Adrenal gland (tissue), 12 donors: ENCODE measurements around the gene FAM20A. TPM values are rescaled to one million over a fixed set of nuclear protein-coding genes. Genes with fewer than 3 reads are reported as not detected.

Experiments
- DNase-seq, 7 donors: peaks; one replicate each; pipeline ENCODE4 v3.0.0-alpha.2; 2019 to 2020
- H3K27ac ChIP-seq, 5 donors: fragments of 200-600 bp; sonication (generic) in 4 of 5; 1 replicate in 3 of 5; 2 replicates in 2 of 5; pipeline versions ENCODE4 v1.5.1 to v1.8.0; 2016 to 2020; ENCODE audit warnings: mild to moderate bottlenecking in 1 of 5
- H3K27me3 ChIP-seq: fragments of 200-600 bp; 2 replicates; pipeline ENCODE4 v1.8.0; 2021
- H3K36me3 ChIP-seq, 2 donors: fragments of 200-600 bp; replicated peaks in 1 of 2; 1 replicate in 1 of 2; 2 replicates in 1 of 2; pipeline versions ENCODE4 v1.5.1 to v1.8.0; 2018 to 2022
- H3K4me1 ChIP-seq, 2 donors: fragments of 200-600 bp; replicated peaks in 1 of 2; 1 replicate in 1 of 2; 2 replicates in 1 of 2; pipeline versions ENCODE4 v1.5.1 to v1.8.0; 2018 to 2021
- H3K4me3 ChIP-seq, 4 donors: fragments of 200-600 bp; sonication (generic) in 3 of 4; one replicate each; pipeline ENCODE4 v1.5.1; 2016 to 2018
- H3K9me3 ChIP-seq, 3 donors: fragments of 200-600 bp; sonication (generic) in 1 of 3; replicated peaks in 1 of 3; 1 replicate in 2 of 3; 2 replicates in 1 of 3; pipeline versions ENCODE4 v1.5.1 to v1.8.0; 2016 to 2021
- CTCF ChIP-seq, 6 experiments: fragments of 450-650 bp in 4 of 6; fragments of 200-600 bp in 2 of 6; sonication (generic) in 1 of 6; IDR thresholded peaks; 1 replicate in 5 of 6; 2 replicates in 1 of 6; pipeline versions ENCODE4 v1.5.1 to v1.8.0; 2016 to 2021; ENCODE audit warnings: antibody characterized with exemption in 6 of 6, mild to moderate bottlenecking in 2 of 6, moderate library complexity in 1 of 6
- POLR2A ChIP-seq, 2 donors: fragments of 450-650 bp; IDR thresholded peaks; one replicate each; pipeline ENCODE4 v1.6.1; 2017; ENCODE audit warnings: antibody characterized with exemption in 2 of 2, mild to moderate bottlenecking in 2 of 2, moderate library complexity in 1 of 2
- WGBS, 4 donors: extraction: QIAGEN DNeasy Blood & Tissue Kit in 2 of 4; methylation state at CpG; one replicate each; pipeline versions ENCODE4 v1.1.5 to v1.1.7; 2013 to 2017; 5-methylcytosine and 5-hydroxymethylcytosine counted together
- intact Hi-C, 2 donors: fragments of 100-400 bp; cut with DNase I; formaldehyde crosslinking; loops; one replicate each; pipeline versions ENCODE4 v1.14.1 to v1.15.0; 2022 to 2023
- polyA plus RNA-seq, 3 donors: library from polyadenylated mRNA; stranded (reverse); fragments of 200-250 nt in 2 of 3; fragments of 350-450 nt in 1 of 3; fragmentation: Illumina TruSeq in 1 of 3; extraction: RNeasy Lipid Tissue Mini Kit (QIAGEN cat#74804) in 1 of 3; gene quantifications; one replicate each; pipeline ENCODE4 v1.2.3, GENCODE V29; 2013 to 2014
- total RNA-seq, 9 donors: library from RNA; depleted of rRNA in 4 of 9; stranded (reverse); fragments of >200 nt in 4 of 9; fragments of 120-200 nt in 1 of 9; fragmentation: NEBNext Ultra II Directional in 1 of 9; extraction: Animal tissue kit (Norgen Biotek cat#: 25700) in 1 of 9; gene quantifications; one replicate each; pipeline versions ENCODE4 v1.1.0 to v1.2.4, GENCODE V29; 2013 to 2023
- donor health status: healthy with polysubstance abuse.
- donor health status: Bipolar disorder and iron deficiency.
- donor health status: DM: yes; HTN: yes; CAD: no.
- donor health status: DM: no; HTN: no; CAD: no.
- donor health status: DM: no; HTN: no; CAD: no.
- donor health status: DM: yes; HTN: yes; CAD: no.

The FAM20A gene
- total and polyA plus RNA-seq, 12 donors: 0.67 to 25.9 (median 8.1) TPM

DNA sequence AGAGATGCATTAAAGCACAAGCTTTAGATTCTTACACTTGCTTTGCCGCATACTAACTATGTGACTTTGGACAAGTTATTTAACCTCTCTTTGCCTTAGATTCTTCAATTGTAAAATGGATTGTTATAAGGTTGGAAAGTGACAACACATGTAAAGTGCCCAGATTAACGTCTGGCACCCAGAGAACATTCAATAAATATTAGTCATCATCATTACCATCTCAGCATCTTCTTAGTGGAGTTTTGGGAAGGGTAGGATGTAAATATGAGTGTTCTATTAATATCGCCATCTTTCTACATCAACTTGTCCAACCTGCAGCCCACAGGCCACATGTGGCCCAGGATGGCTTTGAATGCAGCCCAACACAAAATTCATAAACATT is 27.4 kb upstream of the FAM20A start:
- H3K4me1 ChIP-seq: no peaks in the 10 kb centered on the region
- H3K27ac ChIP-seq: no peak overlapping the region
- no peak for DNase-seq
- H3K4me3 ChIP-seq: no peak overlapping the region
- intact Hi-C loops: no loop called here
- no peaks in the 10 kb centered on the region for H3K36me3 ChIP-seq
- WGBS, 4 donors: 73 to 84% (median 80%) methylated on average over 3 of the region's 3 CpGs
- H3K27me3 ChIP-seq: no peaks in the 10 kb centered on the region
- no peaks in the 10 kb centered on the region for H3K9me3 ChIP-seq
- no peak for TF ChIP-seq CTCF (IDR thresholded peaks at IDR 0.05)
- TF ChIP-seq POLR2A (IDR thresholded peaks at IDR 0.05): no peak

GRCh38 chr17:68627956-68628575 is 26.9 kb upstream of the FAM20A start:
- intact Hi-C loops: no loop called here
- 57 to 74% (median 63%) methylated on average over 2 to 4 of the region's 4 CpGs for WGBS, 4 donors
- H3K9me3 ChIP-seq: no peaks in the 10 kb centered on the region
- H3K36me3 ChIP-seq: no peaks in the 10 kb centered on the region
- H3K27me3 ChIP-seq: no peaks in the 10 kb centered on the region
- peak overlapping the region in 2 of 5 donors; percentile 5 to 48 for H3K27ac ChIP-seq
- no peak for DNase-seq
- no peak for TF ChIP-seq POLR2A (IDR thresholded peaks at IDR 0.05)
- no peaks in the 10 kb centered on the region for H3K4me1 ChIP-seq
- no peak overlapping the region for H3K4me3 ChIP-seq

DNA sequence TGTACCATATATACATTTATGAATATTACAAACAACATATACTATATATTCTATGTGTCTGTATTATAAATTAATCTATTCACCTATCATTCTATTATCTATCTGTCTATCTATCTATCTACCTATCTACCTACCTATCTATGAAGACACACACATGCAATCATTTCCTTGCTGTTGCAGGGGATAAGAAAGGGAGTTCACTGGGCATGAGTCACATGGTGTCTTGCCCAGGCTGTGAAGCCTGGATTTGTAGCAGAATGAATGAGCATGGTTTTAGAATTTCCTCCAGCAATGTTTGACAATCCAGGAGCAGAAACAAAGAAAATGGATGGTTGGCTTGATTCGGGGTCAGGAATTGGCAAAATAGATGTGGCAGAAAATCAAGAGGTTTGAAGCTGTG is 23.2 kb upstream of the FAM20A start:
- no peak overlapping the region for H3K27ac ChIP-seq
- no peaks in the 10 kb centered on the region for H3K4me1 ChIP-seq
- H3K36me3 ChIP-seq: no peaks in the 10 kb centered on the region
- H3K4me3 ChIP-seq: no peak overlapping the region
- intact Hi-C loops: no loop called here
- no peak for DNase-seq
- WGBS, 4 donors: 48 to 65% (median 59%) methylated on average over 1 of the region's 1 CpG
- TF ChIP-seq POLR2A (IDR thresholded peaks at IDR 0.05) (no peak), CTCF (IDR thresholded peaks at IDR 0.05) (no peak)
- no peaks in the 10 kb centered on the region for H3K9me3 ChIP-seq
- no peaks in the 10 kb centered on the region for H3K27me3 ChIP-seq

GRCh38 chr17:68623811-68624210 is 22.6 kb upstream of the FAM20A start:
- Histone ChIP-seq H3K27me3 (no peaks in the 10 kb centered on the region), H3K36me3 (no peaks in the 10 kb centered on the region), H3K27ac (no peak overlapping the region), H3K4me1 (no peaks in the 10 kb centered on the region), H3K4me3 (no peak overlapping the region), H3K9me3 (no peaks in the 10 kb centered on the region)
- TF ChIP-seq POLR2A (IDR thresholded peaks at IDR 0.05) (no peak), CTCF (IDR thresholded peaks at IDR 0.05) (no peak)
- WGBS, 4 donors: 77 to 81% (median 79%) methylated on average over 7 of the region's 7 CpGs
- intact Hi-C loops: no loop called here
- no peak for DNase-seq

DNA sequence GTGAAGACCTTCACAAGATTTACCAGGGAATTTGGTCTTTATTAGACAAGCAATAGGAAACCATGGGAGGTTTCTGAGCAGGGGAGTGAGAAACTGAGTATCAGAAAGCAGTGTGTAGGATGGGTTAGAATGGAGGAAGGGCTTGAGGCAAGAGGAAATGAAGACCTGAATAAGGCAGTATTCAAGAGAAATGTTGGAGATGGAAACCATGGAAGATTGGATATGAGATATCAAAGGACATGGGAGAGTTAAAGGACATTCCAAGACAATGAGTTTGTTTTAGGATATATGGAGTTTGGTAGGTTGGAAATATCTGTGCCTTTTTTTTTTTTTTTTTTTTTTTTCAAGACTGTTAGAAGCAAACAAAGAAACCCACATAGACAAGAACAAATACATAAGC is 21.3 kb upstream of the FAM20A start:
- Histone ChIP-seq H3K27ac (no peak overlapping the region), H3K9me3 (no peaks in the 10 kb centered on the region), H3K4me1 (no peaks in the 10 kb centered on the region), H3K27me3 (no peaks in the 10 kb centered on the region), H3K4me3 (no peak overlapping the region), H3K36me3 (no peaks in the 10 kb centered on the region)
- intact Hi-C loops: no loop called here
- TF ChIP-seq POLR2A (IDR thresholded peaks at IDR 0.05) (no peak), CTCF (IDR thresholded peaks at IDR 0.05) (no peak)
- no peak for DNase-seq
